AG09309 (cell line): ENCODE measurements around the gene MAP4K4.

Experiments
- DNase-seq: peaks from one replicate; pipeline ENCODE4 v3.0.0-alpha.2; 2010; ENCODE audit warnings: low read depth
- H3K4me3 ChIP-seq: 2 replicates; pipeline ENCODE4 v1.5.1; 2011; ENCODE audit warnings: mild to moderate bottlenecking, low read depth, low read length, moderate library complexity; ENCODE audit not compliant: control insufficient read depth
- TF ChIP-seq, protein P1 (sequence below): IDR thresholded peaks from 2 replicates; pipeline ENCODE4 v1.5.1; 2011; ENCODE audit warnings: mild to moderate bottlenecking, low read depth, low read length, inconsistent platforms; ENCODE audit not compliant: insufficient read depth, control insufficient read depth; ENCODE audit errors: missing control alignments

MAP4K4 gene

DNA sequence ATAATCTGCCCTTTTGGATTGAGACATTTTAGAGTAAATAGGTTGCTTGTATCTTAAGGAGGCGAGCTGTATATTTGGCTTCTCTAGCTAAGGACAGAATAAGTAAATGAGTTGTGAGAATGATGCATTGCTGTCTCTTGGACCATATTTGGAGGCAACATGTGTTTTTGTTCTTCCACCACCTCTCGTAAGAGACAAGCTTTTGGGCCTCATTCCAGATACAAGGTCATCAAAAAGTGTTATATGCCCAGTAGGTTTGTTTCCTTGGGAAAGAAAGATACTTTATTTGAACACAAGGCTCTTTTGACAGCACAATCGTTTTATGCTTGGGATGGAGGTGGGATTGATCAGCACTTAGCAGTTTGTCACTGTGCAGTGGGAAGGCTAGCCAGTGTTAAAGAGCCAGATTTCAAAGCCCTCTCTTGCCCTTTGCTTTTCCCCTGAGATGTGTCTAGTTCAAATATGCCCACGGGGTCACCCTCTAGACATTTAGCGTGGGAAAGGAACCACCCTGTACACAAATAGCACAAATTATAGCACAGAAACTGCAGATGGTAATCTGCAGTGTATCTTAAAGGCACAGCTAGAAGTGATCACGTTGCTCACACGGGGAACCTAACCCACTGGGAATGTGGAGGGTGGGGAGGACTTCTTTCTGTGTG lies 131.3 kb downstream of the MAP4K4 start:
- TF ChIP-seq, protein P1, sequence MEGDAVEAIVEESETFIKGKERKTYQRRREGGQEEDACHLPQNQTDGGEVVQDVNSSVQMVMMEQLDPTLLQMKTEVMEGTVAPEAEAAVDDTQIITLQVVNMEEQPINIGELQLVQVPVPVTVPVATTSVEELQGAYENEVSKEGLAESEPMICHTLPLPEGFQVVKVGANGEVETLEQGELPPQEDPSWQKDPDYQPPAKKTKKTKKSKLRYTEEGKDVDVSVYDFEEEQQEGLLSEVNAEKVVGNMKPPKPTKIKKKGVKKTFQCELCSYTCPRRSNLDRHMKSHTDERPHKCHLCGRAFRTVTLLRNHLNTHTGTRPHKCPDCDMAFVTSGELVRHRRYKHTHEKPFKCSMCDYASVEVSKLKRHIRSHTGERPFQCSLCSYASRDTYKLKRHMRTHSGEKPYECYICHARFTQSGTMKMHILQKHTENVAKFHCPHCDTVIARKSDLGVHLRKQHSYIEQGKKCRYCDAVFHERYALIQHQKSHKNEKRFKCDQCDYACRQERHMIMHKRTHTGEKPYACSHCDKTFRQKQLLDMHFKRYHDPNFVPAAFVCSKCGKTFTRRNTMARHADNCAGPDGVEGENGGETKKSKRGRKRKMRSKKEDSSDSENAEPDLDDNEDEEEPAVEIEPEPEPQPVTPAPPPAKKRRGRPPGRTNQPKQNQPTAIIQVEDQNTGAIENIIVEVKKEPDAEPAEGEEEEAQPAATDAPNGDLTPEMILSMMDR, result no peak
- DNase-seq, result no peak
- no peak overlapping the region for H3K4me3 ChIP-seq

DNA sequence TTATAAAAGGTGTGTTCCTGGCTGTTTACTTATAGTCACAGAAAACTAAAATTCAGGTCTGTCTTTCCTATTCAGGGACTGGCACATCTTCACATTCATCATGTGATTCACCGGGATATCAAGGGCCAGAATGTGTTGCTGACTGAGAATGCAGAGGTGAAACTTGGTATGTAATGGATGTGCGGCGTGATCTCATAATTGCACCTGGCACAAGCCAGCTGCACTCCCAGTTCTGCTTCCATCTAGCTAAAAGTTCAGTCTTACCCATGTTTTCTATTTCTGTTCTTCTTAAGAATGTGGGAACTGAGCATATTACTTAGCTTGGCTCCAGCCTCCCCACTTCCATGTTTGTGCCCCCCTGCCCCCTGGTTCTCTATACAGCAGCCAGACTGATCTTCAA lies 131.9 kb downstream of the MAP4K4 start:
- no peak for DNase-seq
- TF ChIP-seq, protein P1, result no peak
- no peak overlapping the region for H3K4me3 ChIP-seq

DNA sequence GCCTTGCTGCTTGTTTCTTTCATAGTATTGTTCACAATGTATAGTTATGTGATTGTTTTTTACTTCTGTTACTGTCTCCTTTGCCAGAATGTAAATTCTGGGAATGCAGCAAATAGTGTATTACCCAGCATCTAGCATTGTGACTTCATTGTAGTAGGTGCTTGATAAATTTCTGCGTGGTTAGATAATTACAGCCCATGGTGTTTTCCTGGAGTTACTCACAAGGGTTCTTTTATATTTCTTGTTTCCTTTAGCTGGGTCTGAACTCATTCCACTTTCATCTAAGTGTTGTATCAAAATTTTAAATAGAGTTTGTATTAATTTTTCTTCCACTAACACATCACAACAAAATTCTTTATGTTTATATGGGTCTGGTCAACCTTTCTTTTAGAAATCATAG lies 132.6 kb downstream of the MAP4K4 start:
- no peak overlapping the region for H3K4me3 ChIP-seq
- no peak for DNase-seq

DNA sequence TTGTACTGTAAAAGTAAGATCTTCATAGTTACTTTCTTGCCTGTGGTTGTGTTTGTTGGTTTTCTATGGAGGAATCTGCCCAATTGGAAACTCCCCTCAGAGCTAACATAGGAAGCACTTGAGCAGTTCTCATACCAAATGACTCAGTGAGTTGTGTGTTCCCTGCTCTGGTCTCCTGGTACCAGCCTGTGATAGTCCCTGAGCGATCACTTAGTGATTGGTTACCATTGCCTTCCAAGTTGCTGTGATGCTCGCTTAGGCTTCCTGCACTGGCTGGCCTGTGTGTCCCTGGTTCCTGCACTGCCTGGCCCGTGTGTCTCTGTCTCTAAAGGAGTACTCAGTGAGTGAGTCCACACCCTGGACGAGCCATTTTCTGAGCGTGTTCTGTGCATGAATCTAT lies 133.0 kb downstream of the MAP4K4 start:
- no peak overlapping the region for H3K4me3 ChIP-seq
- TF ChIP-seq, protein P1, result no peak
- no peak for DNase-seq

More for the DNA sequence above, 132.6 kb downstream of the MAP4K4 start:
- TF ChIP-seq, protein P1, result no peak

DNA sequence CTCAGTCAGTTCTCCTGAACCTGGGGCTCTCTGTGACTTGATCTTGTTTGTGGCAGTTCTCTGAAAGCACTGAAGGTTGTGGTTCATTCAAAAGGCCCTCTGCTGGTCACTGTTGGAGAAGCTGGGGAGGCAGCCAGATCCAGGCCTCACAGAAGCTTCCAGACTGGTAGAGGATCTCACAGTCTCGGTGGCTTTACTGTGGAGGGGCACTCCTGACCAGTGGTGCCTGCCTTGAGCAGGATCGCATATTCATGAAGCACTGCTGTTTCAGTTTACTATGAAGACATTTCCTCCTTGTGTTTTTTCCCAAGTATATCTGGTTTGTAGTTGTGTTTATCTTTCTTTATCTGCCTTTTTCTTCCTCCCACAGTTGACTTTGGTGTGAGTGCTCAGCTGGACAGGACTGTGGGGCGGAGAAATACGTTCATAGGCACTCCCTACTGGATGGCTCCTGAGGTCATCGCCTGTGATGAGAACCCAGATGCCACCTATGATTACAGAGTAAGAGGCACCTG lies 133.9 kb downstream of the MAP4K4 start:
- DNase-seq, result no peak
- TF ChIP-seq, protein P1, result peak; percentile 80
- H3K4me3 ChIP-seq, result no peak overlapping the region

DNA sequence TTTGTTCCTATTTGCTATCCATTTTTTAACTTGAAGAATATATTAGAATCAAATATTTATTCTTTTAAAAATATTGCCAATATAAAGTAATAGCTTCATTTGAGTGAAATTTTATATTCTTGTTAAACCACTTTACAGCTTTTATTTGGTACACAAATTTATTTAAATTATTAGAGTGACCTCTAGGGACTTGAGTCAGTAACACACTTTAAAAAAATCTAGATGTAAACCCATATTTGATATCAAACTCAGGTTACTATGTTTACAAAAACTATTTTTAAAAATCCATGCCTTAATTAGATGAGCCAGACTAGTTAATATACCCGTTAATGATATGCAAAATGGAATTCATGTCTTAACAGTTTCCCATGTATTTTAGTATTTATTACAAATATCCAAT lies 134.6 kb downstream of the MAP4K4 start:
- DNase-seq, result no peak
- no peak overlapping the region for H3K4me3 ChIP-seq
- TF ChIP-seq, protein P1, result peak; percentile 21
